KOPT-K1 (cell line): ENCODE data around the gene MPRIP.

Source experiments
- H3K27ac ChIP-seq: fragments of 200-600 bp; sonication (generic); 2 replicates; pipeline ENCODE4 v1.5.1; 2016; ENCODE audit warnings: antibody characterized with exemption, mild to moderate bottlenecking, low read depth, low read length; ENCODE audit not compliant: poor library complexity, severe bottlenecking
- H3K36me3 ChIP-seq: fragments of 200-600 bp; sonication (generic); 2 replicates; pipeline ENCODE4 v1.5.1; 2017; ENCODE audit warnings: antibody characterized with exemption, mild to moderate bottlenecking, low read length, moderate library complexity; ENCODE audit not compliant: insufficient read depth
- H3K9me3 ChIP-seq: fragments of 200-600 bp; sonication (generic); 2 replicates; pipeline ENCODE4 v1.5.1; 2017; ENCODE audit warnings: antibody characterized with exemption, low read length, mild to moderate bottlenecking; ENCODE audit not compliant: insufficient read depth, poor library complexity, severe bottlenecking

MPRIP gene

GRCh38 chr17:17020821-17021193, 21.4 kb upstream of the MPRIP start:
- H3K9me3 ChIP-seq, result no peaks in the 10 kb centered on the region
- H3K36me3 ChIP-seq, result no peaks in the 10 kb centered on the region
- no peak overlapping the region for H3K27ac ChIP-seq

GRCh38 chr17:17021194-17021863, 20.9 kb upstream of the MPRIP start:
- H3K27ac ChIP-seq, result no peak overlapping the region
- H3K9me3 ChIP-seq, result no peaks in the 10 kb centered on the region
- no peaks in the 10 kb centered on the region for H3K36me3 ChIP-seq

GRCh38 chr17:17022011-17022410, 20.2 kb upstream of the MPRIP start:
- Histone ChIP-seq H3K27ac (no peak overlapping the region), H3K9me3 (no peaks in the 10 kb centered on the region), H3K36me3 (no peaks in the 10 kb centered on the region)

GRCh38 chr17:17022456-17022855, 19.8 kb upstream of the MPRIP start:
- Histone ChIP-seq H3K27ac (no peak overlapping the region), H3K9me3 (no peaks in the 10 kb centered on the region), H3K36me3 (no peaks in the 10 kb centered on the region)

- no peak overlapping the region for H3K27ac ChIP-seq
- no peaks in the 10 kb centered on the region for H3K36me3 ChIP-seq
- H3K9me3 ChIP-seq, result no peaks in the 10 kb centered on the region
These were observed 17.4 kb upstream of the MPRIP start for GRCh38 chr17:17024778-17025300.

- no peaks in the 10 kb centered on the region for H3K9me3 ChIP-seq
- H3K27ac ChIP-seq, result no peak overlapping the region
- no peaks in the 10 kb centered on the region for H3K36me3 ChIP-seq
These were observed 16.6 kb upstream of the MPRIP start for GRCh38 chr17:17025621-17026020.

- no peak overlapping the region for H3K27ac ChIP-seq
- no peaks in the 10 kb centered on the region for H3K9me3 ChIP-seq
- no peaks in the 10 kb centered on the region for H3K36me3 ChIP-seq
These were observed 16.1 kb upstream of the MPRIP start for GRCh38 chr17:17026163-17026562.

- Histone ChIP-seq H3K27ac (no peak overlapping the region), H3K36me3 (no peaks in the 10 kb centered on the region), H3K9me3 (no peaks in the 10 kb centered on the region)
These were observed 14.7 kb upstream of the MPRIP start for GRCh38 chr17:17027442-17028058.

GRCh38 chr17:17028059-17028877, 14.0 kb upstream of the MPRIP start:
- Histone ChIP-seq H3K36me3 (no peaks in the 10 kb centered on the region), H3K27ac (no peak overlapping the region), H3K9me3 (no peaks in the 10 kb centered on the region)

- Histone ChIP-seq H3K9me3 (no peaks in the 10 kb centered on the region), H3K36me3 (no peaks in the 10 kb centered on the region), H3K27ac (no peak overlapping the region)
These were observed 13.2 kb upstream of the MPRIP start for GRCh38 chr17:17028878-17029535.

GRCh38 chr17:17029938-17030337, 12.3 kb upstream of the MPRIP start:
- Histone ChIP-seq H3K27ac (no peak overlapping the region), H3K36me3 (no peaks in the 10 kb centered on the region), H3K9me3 (no peaks in the 10 kb centered on the region)

GRCh38 chr17:17030515-17031211, 11.6 kb upstream of the MPRIP start:
- H3K36me3 ChIP-seq, result no peaks in the 10 kb centered on the region
- no peaks in the 10 kb centered on the region for H3K9me3 ChIP-seq
- no peak overlapping the region for H3K27ac ChIP-seq

- H3K9me3 ChIP-seq, result no peaks in the 10 kb centered on the region
- H3K27ac ChIP-seq, result no peak overlapping the region
- no peaks in the 10 kb centered on the region for H3K36me3 ChIP-seq
These were observed 10.0 kb upstream of the MPRIP start for GRCh38 chr17:17032131-17032692.

- Histone ChIP-seq H3K27ac (no peak overlapping the region), H3K36me3 (no peaks in the 10 kb centered on the region), H3K9me3 (no peaks in the 10 kb centered on the region)
These were observed 8.8 kb upstream of the MPRIP start for GRCh38 chr17:17033466-17033865.
